T-cell (primary cell): ENCODE results near the gene MYO7A. TPM values are rescaled to one million over a fixed set of nuclear protein-coding genes. Genes with fewer than 3 reads are reported as not detected.

Experiments used
- ATAC-seq, 4 experiments: fragments of 200-7000 bp in 3 of 4; fragments of 150-1000 bp in 1 of 4; cut with Tn5 transposase; replicated peaks in 1 of 4; 1 replicate in 3 of 4; 2 replicates in 1 of 4; pipeline ENCODE4 v1.10.0; 2021; ENCODE audit warnings: moderate library complexity in 3 of 4, mild to moderate bottlenecking in 2 of 4, moderate number of reproducible peaks in 1 of 4
- CTCF ChIA-PET, 2 donors: fragments of 300-600 bp; sonication (Branson Sonifier 250); formaldehyde crosslinking; loops; one replicate each; lab custom pipeline; 2022; ENCODE audit warnings: antibody characterized with exemption in 2 of 2; lab: Charles Lee
- POLR2A ChIA-PET, 2 donors: fragments of 300-600 bp; sonication (Branson Sonifier 250); formaldehyde crosslinking; loops; one replicate each; lab custom pipeline; 2022; ENCODE audit warnings: antibody characterized with exemption in 2 of 2; lab: Charles Lee
- DNase-seq, 35 experiments: peaks; one replicate each; pipeline versions ENCODE4 v3.0.0 to v3.0.0-alpha.2; 2013 to 2023
- H3K27ac ChIP-seq: one replicate; pipeline ENCODE4 v1.5.1; 2013; ENCODE audit warnings: low read length
- H3K27me3 ChIP-seq, 2 experiments: replicated peaks in 1 of 2; 1 replicate in 1 of 2; 2 replicates in 1 of 2; pipeline versions ENCODE4 v1.6.1 to v1.7.0; 2013; ENCODE audit warnings: low read length in 1 of 2, mixed read lengths in 1 of 2; ENCODE audit not compliant: control insufficient read depth in 2 of 2, insufficient read depth in 2 of 2; ENCODE audit errors: extremely low read depth in 1 of 2
- H3K36me3 ChIP-seq, 2 donors: 1 replicate in 1 of 2; 2 replicates in 1 of 2; pipeline versions ENCODE4 v1.6.1 to v1.7.0; 2013; ENCODE audit warnings: low read length in 1 of 2; ENCODE audit not compliant: control insufficient read depth in 2 of 2, insufficient read depth in 1 of 2; ENCODE audit errors: extremely low read depth in 1 of 2
- H3K4me1 ChIP-seq, 2 experiments: 1 replicate in 1 of 2; 2 replicates in 1 of 2; pipeline versions ENCODE4 v1.6.1 to v1.7.0; 2013; ENCODE audit warnings: low read length in 2 of 2, mixed read lengths in 1 of 2; ENCODE audit not compliant: insufficient read depth in 2 of 2, control insufficient read depth in 1 of 2; ENCODE audit errors: extremely low read depth in 1 of 2
- H3K4me3 ChIP-seq, 2 donors: 1 replicate in 1 of 2; 2 replicates in 1 of 2; pipeline versions ENCODE4 v1.5.1 to v1.7.0; 2013; ENCODE audit warnings: mild to moderate bottlenecking in 2 of 2, low read length in 1 of 2, moderate library complexity in 1 of 2; ENCODE audit not compliant: control insufficient read depth in 1 of 2; ENCODE audit errors: extremely low read depth in 1 of 2
- H3K9me3 ChIP-seq: 2 replicates; pipeline ENCODE4 v1.7.0; 2013
- H3K27ac Mint-ChIP-seq, 2 donors: one replicate each; pipeline ENCODE4 v1.8.0; 2020 to 2021; ENCODE audit warnings: mild to moderate bottlenecking in 2 of 2, mixed read lengths in 2 of 2
- H3K27me3 Mint-ChIP-seq, 2 donors: one replicate each; pipeline ENCODE4 v1.8.0; 2021 to 2022; ENCODE audit warnings: mixed read lengths in 2 of 2
- H3K36me3 Mint-ChIP-seq: one replicate; pipeline ENCODE4 v1.8.0; 2021; ENCODE audit warnings: mixed read lengths
- H3K4me1 Mint-ChIP-seq, 3 donors: one replicate each; pipeline ENCODE4 v1.8.0; 2020 to 2022; ENCODE audit warnings: mixed read lengths in 3 of 3, mild to moderate bottlenecking in 1 of 3
- H3K4me3 Mint-ChIP-seq, 3 donors: one replicate each; pipeline ENCODE4 v1.8.0; 2020 to 2022; ENCODE audit warnings: mild to moderate bottlenecking in 3 of 3, mixed read lengths in 3 of 3, moderate library complexity in 3 of 3
- H3K9me3 Mint-ChIP-seq, 3 donors: one replicate each; pipeline ENCODE4 v1.8.0; 2020 to 2022; ENCODE audit warnings: mixed read lengths in 3 of 3
- WGBS: methylation state at CpG from one replicate; pipeline ENCODE4 v1.1.5; 2013; ENCODE audit warnings: missing lambda C conversion rate; ENCODE audit not compliant: insufficient coverage; 5-methylcytosine and 5-hydroxymethylcytosine counted together
- total RNA-seq, 35 experiments: library from RNA in 6 of 35; stranded (reverse) in 6 of 35; fragments of 120-200 nt in 1 of 35; gene quantifications; one replicate each; pipeline versions ENCODE4 v1.2.1 to v1.2.4 and lab custom pipeline; 2013 to 2026

MYO7A gene
- total RNA-seq, 5 donors from 2014 or later (not counting 1 experiment from before 2014, with no cell fraction given) = 0.15 to 1.7 (median 0.44) TPM

- no peak for ATAC-seq
- DNase-seq = no peak
- Histone ChIP-seq H3K4me3 (no peak overlapping the region), H3K36me3 (no peaks in the 10 kb centered on the region), H3K4me1 (no peaks in the 10 kb centered on the region), H3K27me3 (peaks cover 0 to 12% of the 10 kb centered on the region in 2 experiments), H3K27ac (no peak overlapping the region), H3K9me3 (no peaks in the 10 kb centered on the region)
- H3K4me1 Mint-ChIP-seq = peaks cover 0 to 4% (median 0%) of the 10 kb centered on the region in 3 donors
- no peaks in the 10 kb centered on the region for H3K27me3 Mint-ChIP-seq
- POLR2A ChIA-PET = no interaction called here
- H3K9me3 Mint-ChIP-seq = no peaks in the 10 kb centered on the region
- no peak overlapping the region for H3K27ac Mint-ChIP-seq
- no peaks in the 10 kb centered on the region for H3K36me3 Mint-ChIP-seq
- WGBS = 85% methylated on average over 4 of the region's 5 CpGs
- no peak overlapping the region for H3K4me3 Mint-ChIP-seq
- CTCF ChIA-PET = interaction anchor here in 1 of 2 donors (0.6 kb wide), 1 partner anchor 132 kb away, joined by 3 read pairs; no protein-coding TSS in a partner anchor
These were observed 51.0 kb downstream of the MYO7A start for GRCh38 chr11:77179048-77179447.

GRCh38 chr11:77179681-77180080 lies 51.6 kb downstream of the MYO7A start:
- H3K36me3 ChIP-seq = no peaks in the 10 kb centered on the region
- H3K27ac Mint-ChIP-seq = no peak overlapping the region
- H3K4me3 Mint-ChIP-seq = no peak overlapping the region
- POLR2A ChIA-PET = no interaction called here
- H3K36me3 Mint-ChIP-seq = no peaks in the 10 kb centered on the region
- WGBS = 95% methylated on average over 18 of the region's 19 CpGs
- no peaks in the 10 kb centered on the region for H3K4me1 ChIP-seq
- no peaks in the 10 kb centered on the region for H3K9me3 ChIP-seq
- no peaks in the 10 kb centered on the region for H3K27me3 Mint-ChIP-seq
- H3K27ac ChIP-seq = no peak overlapping the region
- no peak overlapping the region for H3K4me3 ChIP-seq
- H3K9me3 Mint-ChIP-seq = no peaks in the 10 kb centered on the region
- peak in 1 of 4 experiments; percentile 9 for ATAC-seq
- CTCF ChIA-PET = interaction anchor here in 1 of 2 donors (0.6 kb wide), 1 partner anchor 132 kb away, joined by 3 read pairs; no protein-coding TSS in a partner anchor
- DNase-seq = no peak
- peaks cover 0 to 12% of the 10 kb centered on the region in 2 experiments for H3K27me3 ChIP-seq
- peaks cover 0 to 4% (median 0%) of the 10 kb centered on the region in 3 donors for H3K4me1 Mint-ChIP-seq

DNA sequence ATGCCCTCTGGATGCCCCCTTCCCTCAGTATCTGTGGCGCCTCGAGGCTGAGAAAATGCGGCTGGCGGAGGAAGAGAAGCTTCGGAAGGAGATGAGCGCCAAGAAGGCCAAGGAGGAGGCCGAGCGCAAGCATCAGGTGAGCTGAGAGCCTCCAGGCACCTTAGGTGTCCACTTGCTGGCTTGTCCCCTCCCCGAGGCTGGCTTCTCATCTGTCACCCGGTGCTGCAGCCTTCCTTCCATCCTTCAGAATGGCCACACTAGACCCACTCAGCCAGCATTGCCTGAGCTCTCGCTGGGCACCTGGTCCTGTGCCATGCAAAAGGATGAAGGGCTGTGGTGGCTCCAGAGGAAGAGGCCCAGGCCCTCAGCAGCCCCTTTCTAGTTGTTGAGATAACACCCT lies 52.3 kb downstream of the MYO7A start:
- H3K4me1 ChIP-seq = no peaks in the 10 kb centered on the region
- DNase-seq = no peak

GRCh38 chr11:77181226-77181625 lies 53.2 kb downstream of the MYO7A start:
- no peak overlapping the region for H3K4me3 ChIP-seq
- H3K27ac ChIP-seq = no peak overlapping the region
- H3K9me3 ChIP-seq = no peaks in the 10 kb centered on the region
- H3K36me3 ChIP-seq = no peaks in the 10 kb centered on the region
- Mint-ChIP-seq H3K4me1 (peaks cover 0 to under 1% (median 0%) of the 10 kb centered on the region in 3 donors), H3K36me3 (no peaks in the 10 kb centered on the region), H3K27ac (no peak overlapping the region), H3K4me3 (no peak overlapping the region), H3K27me3 (no peaks in the 10 kb centered on the region), H3K9me3 (no peaks in the 10 kb centered on the region)
- no peak for ATAC-seq
- H3K27me3 ChIP-seq = peaks cover 0 to 12% of the 10 kb centered on the region in 2 experiments
- no peak for DNase-seq
- CTCF ChIA-PET = no interaction called here
- 92% methylated on average over 11 of the region's 11 CpGs for WGBS
- POLR2A ChIA-PET = no interaction called here
- H3K4me1 ChIP-seq = no peaks in the 10 kb centered on the region

More for the DNA sequence above, 52.3 kb downstream of the MYO7A start:
- H3K27me3 Mint-ChIP-seq = no peaks in the 10 kb centered on the region
- ChIA-PET CTCF (no interaction called here), POLR2A (no interaction called here)
- WGBS = 100% methylated on average over 7 of the region's 11 CpGs
- no peak for ATAC-seq
- Histone ChIP-seq H3K27me3 (peaks cover 0 to 12% of the 10 kb centered on the region in 2 experiments), H3K9me3 (no peaks in the 10 kb centered on the region), H3K4me3 (no peak overlapping the region), H3K27ac (no peak overlapping the region), H3K36me3 (no peaks in the 10 kb centered on the region)
- no peaks in the 10 kb centered on the region for H3K36me3 Mint-ChIP-seq
- H3K4me3 Mint-ChIP-seq = no peak overlapping the region
- peaks cover 0 to 4% (median 0%) of the 10 kb centered on the region in 3 donors for H3K4me1 Mint-ChIP-seq
- H3K9me3 Mint-ChIP-seq = no peaks in the 10 kb centered on the region
- no peak overlapping the region for H3K27ac Mint-ChIP-seq

DNA sequence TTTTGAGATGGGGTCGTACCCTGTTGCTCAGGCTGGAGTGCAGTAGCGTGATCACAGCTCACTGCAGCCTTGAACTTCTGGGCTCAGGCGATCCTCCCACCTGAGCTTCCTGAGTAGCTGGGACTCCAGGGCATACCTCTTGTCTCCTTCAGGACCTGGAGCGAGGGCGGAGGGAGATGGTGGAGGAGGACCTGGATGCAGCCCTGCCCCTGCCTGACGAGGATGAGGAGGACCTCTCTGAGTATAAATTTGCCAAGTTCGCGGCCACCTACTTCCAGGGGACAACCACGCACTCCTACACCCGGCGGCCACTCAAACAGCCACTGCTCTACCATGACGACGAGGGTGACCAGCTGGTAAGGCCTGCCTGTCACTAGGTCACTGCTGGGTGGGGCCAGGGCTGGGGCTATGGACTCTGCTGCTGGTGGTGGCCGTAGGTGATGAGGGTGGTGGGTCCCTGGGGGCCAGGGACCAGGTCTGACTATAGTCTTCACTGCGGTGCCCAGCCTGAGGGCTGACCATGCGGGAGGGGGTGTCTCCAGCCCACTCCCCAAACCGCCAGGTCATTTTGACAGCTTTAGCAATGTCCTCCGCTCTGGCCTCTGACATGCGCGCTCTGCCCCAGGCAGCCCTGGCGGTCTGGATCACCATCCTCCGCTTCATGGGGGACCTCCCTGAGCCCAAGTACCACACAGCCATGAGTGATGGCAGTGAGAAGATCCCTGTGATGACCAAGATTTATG lies 53.9 kb downstream of the MYO7A start:
- Histone ChIP-seq H3K27ac (no peak overlapping the region), H3K36me3 (no peaks in the 10 kb centered on the region), H3K9me3 (no peaks in the 10 kb centered on the region), H3K4me1 (no peaks in the 10 kb centered on the region), H3K27me3 (peaks cover 0 to 12% of the 10 kb centered on the region in 2 experiments), H3K4me3 (no peak overlapping the region)
- Mint-ChIP-seq H3K27me3 (no peaks in the 10 kb centered on the region), H3K27ac (no peak overlapping the region), H3K36me3 (no peaks in the 10 kb centered on the region), H3K4me3 (no peak overlapping the region), H3K9me3 (no peaks in the 10 kb centered on the region), H3K4me1 (no peaks in the 10 kb centered on the region)
- POLR2A ChIA-PET = no interaction called here
- CTCF ChIA-PET = no interaction called here
- ATAC-seq (no peak), DNase-seq (no peak)
- WGBS = 86% methylated on average over 21 of the region's 22 CpGs

GRCh38 chr11:77182542-77183430 lies 54.7 kb downstream of the MYO7A start:
- DNase-seq = no peak
- no peak for ATAC-seq
- Mint-ChIP-seq H3K9me3 (no peaks in the 10 kb centered on the region), H3K4me3 (no peak overlapping the region), H3K27me3 (no peaks in the 10 kb centered on the region), H3K36me3 (no peaks in the 10 kb centered on the region), H3K4me1 (no peaks in the 10 kb centered on the region), H3K27ac (no peak overlapping the region)
- ChIA-PET POLR2A (no interaction called here), CTCF (no interaction called here)
- H3K4me3 ChIP-seq = no peak overlapping the region
- 90% methylated on average over 20 of the region's 21 CpGs for WGBS
- H3K27ac ChIP-seq = no peak overlapping the region
- H3K27me3 ChIP-seq = peaks cover 0 to 12% of the 10 kb centered on the region in 2 experiments
- H3K4me1 ChIP-seq = peaks cover 0 to 2% of the 10 kb centered on the region in 2 experiments
- no peaks in the 10 kb centered on the region for H3K36me3 ChIP-seq
- no peaks in the 10 kb centered on the region for H3K9me3 ChIP-seq
